Stimulated activated naive B cell treated with anti-CD40 and anti-IgM and Interleukin-4, amounts not matched to agents 10 μg/mL and 1 μg/mL and 100 μg/mL, for 72 hours (primary cell): ENCODE results near the gene CYP11A1.

Source experiments
- ATAC-seq, 2 donors: fragments of 150-1000 bp; cut with Tn5 transposase; replicated peaks; 2 replicates each; pipeline ENCODE4 v1.10.0; 2021; ENCODE audit warnings: moderate library complexity in 1 of 2
- DNase-seq: peaks from one replicate; pipeline ENCODE4 v3.0.0; 2021
- H3K27ac Mint-ChIP-seq: one replicate; pipeline ENCODE4 v1.8.0; 2022; ENCODE audit warnings: mild to moderate bottlenecking, mixed read lengths
- H3K27me3 Mint-ChIP-seq, 2 donors: one replicate each; pipeline ENCODE4 v1.8.0; 2022; ENCODE audit warnings: mixed read lengths in 2 of 2
- H3K36me3 Mint-ChIP-seq, 2 donors: one replicate each; pipeline ENCODE4 v1.8.0; 2022; ENCODE audit warnings: mixed read lengths in 2 of 2, mild to moderate bottlenecking in 1 of 2
- H3K4me1 Mint-ChIP-seq, 2 donors: one replicate each; pipeline ENCODE4 v1.8.0; 2022; ENCODE audit warnings: mixed read lengths in 2 of 2, mild to moderate bottlenecking in 1 of 2
- H3K4me3 Mint-ChIP-seq, 2 donors: one replicate each; pipeline ENCODE4 v1.8.0; 2022; ENCODE audit warnings: mild to moderate bottlenecking in 2 of 2, mixed read lengths in 2 of 2, moderate library complexity in 1 of 2
- H3K9me3 Mint-ChIP-seq, 2 donors: one replicate each; pipeline ENCODE4 v1.8.0; 2022; ENCODE audit warnings: mixed read lengths in 2 of 2, mild to moderate bottlenecking in 1 of 2

The CYP11A1 gene

DNA sequence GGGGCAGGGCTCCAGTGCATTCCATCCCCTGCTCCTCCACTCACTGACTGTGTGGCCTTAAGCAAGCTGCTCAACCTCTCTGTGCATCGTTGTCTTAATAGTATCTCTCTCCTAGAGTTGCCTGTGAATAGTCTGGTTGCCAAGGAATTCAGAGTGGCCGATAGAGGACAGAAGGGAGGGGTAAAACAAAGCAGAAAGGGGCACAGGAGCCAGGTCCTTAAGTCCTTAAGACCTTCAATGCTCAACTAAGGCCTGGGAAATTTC is 13.7 kb upstream of the CYP11A1 start:
- no peak for ATAC-seq
- Mint-ChIP-seq H3K36me3 (peaks cover 1 to 5% of the 10 kb centered on the region in 2 donors), H3K9me3 (no peaks in the 10 kb centered on the region), H3K4me3 (no peak overlapping the region), H3K4me1 (peaks cover 76 to 99% of the 10 kb centered on the region in 2 donors), H3K27ac (peak overlapping the region; percentile 91), H3K27me3 (no peaks in the 10 kb centered on the region)
- no peak for DNase-seq

- ATAC-seq (no peak), DNase-seq (no peak)
- Mint-ChIP-seq H3K4me1 (peaks cover 72 to 98% of the 10 kb centered on the region in 2 donors), H3K36me3 (peaks cover 0 to 5% of the 10 kb centered on the region in 2 donors), H3K27me3 (no peaks in the 10 kb centered on the region), H3K9me3 (no peaks in the 10 kb centered on the region), H3K4me3 (peak overlapping the region; percentile 55 to 58), H3K27ac (peak overlapping the region; percentile 91)
Measured at GRCh38 chr15:74380361-74381189, 13.1 kb upstream of the CYP11A1 start.

DNA sequence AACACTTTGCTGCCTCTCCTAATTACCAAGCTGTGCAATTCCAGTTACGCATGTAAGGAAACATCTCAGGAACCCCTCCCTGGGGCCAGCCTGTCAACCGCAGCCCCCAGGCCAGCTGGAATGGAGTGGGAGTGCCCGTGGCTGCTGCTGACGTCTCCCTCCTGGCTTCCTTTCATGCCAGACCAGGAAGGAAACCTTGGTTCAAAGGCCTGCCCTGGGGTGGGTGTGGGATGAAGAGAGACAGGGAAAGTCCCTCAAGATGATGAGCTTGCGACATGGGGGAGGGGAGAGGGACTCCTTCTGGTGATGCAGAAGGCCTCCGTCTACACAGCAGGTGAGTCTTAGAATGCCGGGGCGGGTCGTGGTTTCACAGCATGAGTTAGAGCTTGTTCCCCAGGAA is 11.4 kb upstream of the CYP11A1 start:
- ATAC-seq: peak; percentile 4 to 15
- no peaks in the 10 kb centered on the region for H3K27me3 Mint-ChIP-seq
- H3K4me3 Mint-ChIP-seq: peak overlapping the region; percentile 5 to 15
- peaks cover 61 to 98% of the 10 kb centered on the region in 2 donors for H3K4me1 Mint-ChIP-seq
- H3K36me3 Mint-ChIP-seq: peaks cover 0 to 5% of the 10 kb centered on the region in 2 donors
- H3K27ac Mint-ChIP-seq: peak overlapping the region; percentile 86
- no peaks in the 10 kb centered on the region for H3K9me3 Mint-ChIP-seq
- no peak for DNase-seq

DNA sequence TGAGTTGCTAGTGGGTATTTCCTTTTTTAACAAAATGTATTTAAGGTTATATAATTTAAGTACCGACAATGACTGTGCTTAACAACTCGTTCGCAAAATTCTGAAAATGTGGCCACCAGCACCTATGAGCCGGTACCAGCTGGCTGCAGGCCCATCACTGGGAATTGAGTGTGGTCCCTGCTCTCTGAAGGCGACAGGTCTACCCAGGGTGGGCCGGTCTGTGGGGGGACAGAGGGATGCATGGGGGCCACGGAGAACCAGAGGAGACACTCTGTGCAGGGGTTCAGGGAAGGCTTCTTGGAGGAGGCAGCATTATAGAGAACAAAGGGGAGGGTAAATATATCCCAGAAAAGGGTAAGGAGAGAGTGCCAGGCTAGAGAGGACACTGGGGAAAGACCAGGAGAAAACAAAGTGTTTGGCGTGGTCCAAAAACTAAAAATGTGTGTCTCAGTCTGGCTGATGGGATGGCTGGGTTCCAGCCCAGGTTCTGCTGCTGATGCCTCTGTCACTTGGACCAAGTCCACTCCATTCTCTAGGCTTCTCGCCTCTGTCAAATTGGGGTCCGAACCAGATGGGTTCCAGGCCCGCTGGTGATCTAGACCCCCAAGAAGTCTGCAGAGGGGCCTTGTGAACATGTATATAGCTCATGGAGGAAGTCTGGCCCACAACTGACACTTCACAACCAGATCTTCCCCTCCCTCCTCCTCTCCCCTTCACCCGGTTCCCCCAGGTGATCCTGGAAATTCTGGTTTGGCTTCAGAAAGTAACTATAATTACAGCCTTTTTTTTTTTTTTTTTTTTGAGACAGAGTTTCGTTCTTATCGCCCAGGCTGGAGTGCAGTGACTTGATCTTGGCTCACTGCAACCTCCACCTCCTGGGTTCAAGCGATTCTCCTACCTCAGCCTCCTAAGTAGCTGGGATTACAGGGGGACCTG is 10.7 kb upstream of the CYP11A1 start:
- H3K4me3 Mint-ChIP-seq: peak overlapping the region in 1 of 2 donors; percentile 5
- no peak for DNase-seq
- H3K9me3 Mint-ChIP-seq: no peaks in the 10 kb centered on the region
- ATAC-seq: no peak
- H3K4me1 Mint-ChIP-seq: peaks cover 58 to 98% of the 10 kb centered on the region in 2 donors
- peak overlapping the region; percentile 86 for H3K27ac Mint-ChIP-seq
- peaks cover 0 to 5% of the 10 kb centered on the region in 2 donors for H3K36me3 Mint-ChIP-seq
- peaks cover 0 to 2% of the 10 kb centered on the region in 2 donors for H3K27me3 Mint-ChIP-seq

GRCh38 chr15:74376825-74377581 is 9.6 kb upstream of the CYP11A1 start:
- H3K27ac Mint-ChIP-seq: peak overlapping the region; percentile 82
- DNase-seq: no peak
- H3K27me3 Mint-ChIP-seq: peaks cover 3 to 4% of the 10 kb centered on the region in 2 donors
- H3K9me3 Mint-ChIP-seq: no peaks in the 10 kb centered on the region
- peaks cover 0 to 5% of the 10 kb centered on the region in 2 donors for H3K36me3 Mint-ChIP-seq
- H3K4me1 Mint-ChIP-seq: peaks cover 49 to 89% of the 10 kb centered on the region in 2 donors
- H3K4me3 Mint-ChIP-seq: no peak overlapping the region
- ATAC-seq: no peak

- Mint-ChIP-seq H3K9me3 (no peaks in the 10 kb centered on the region), H3K4me1 (peaks cover 41 to 82% of the 10 kb centered on the region in 2 donors), H3K27ac (no peak overlapping the region), H3K4me3 (peak overlapping the region in 1 of 2 donors; percentile 1), H3K27me3 (peaks cover 6 to 7% of the 10 kb centered on the region in 2 donors), H3K36me3 (peaks cover 0 to 5% of the 10 kb centered on the region in 2 donors)
- DNase-seq (no peak), ATAC-seq (no peak)
Measured at GRCh38 chr15:74376226-74376625, 8.8 kb upstream of the CYP11A1 start.

- Mint-ChIP-seq H3K27me3 (peaks cover 11 to 13% of the 10 kb centered on the region in 2 donors), H3K4me1 (peaks cover 32 to 72% of the 10 kb centered on the region in 2 donors), H3K9me3 (no peaks in the 10 kb centered on the region), H3K36me3 (no peaks in the 10 kb centered on the region), H3K27ac (peak overlapping the region; percentile 89), H3K4me3 (peak overlapping the region in 1 of 2 donors; percentile 89)
- ATAC-seq: peak; percentile 54 to 55
- peak; percentile 82 for DNase-seq
Measured at GRCh38 chr15:74375303-74375693, 7.9 kb upstream of the CYP11A1 start.

DNA sequence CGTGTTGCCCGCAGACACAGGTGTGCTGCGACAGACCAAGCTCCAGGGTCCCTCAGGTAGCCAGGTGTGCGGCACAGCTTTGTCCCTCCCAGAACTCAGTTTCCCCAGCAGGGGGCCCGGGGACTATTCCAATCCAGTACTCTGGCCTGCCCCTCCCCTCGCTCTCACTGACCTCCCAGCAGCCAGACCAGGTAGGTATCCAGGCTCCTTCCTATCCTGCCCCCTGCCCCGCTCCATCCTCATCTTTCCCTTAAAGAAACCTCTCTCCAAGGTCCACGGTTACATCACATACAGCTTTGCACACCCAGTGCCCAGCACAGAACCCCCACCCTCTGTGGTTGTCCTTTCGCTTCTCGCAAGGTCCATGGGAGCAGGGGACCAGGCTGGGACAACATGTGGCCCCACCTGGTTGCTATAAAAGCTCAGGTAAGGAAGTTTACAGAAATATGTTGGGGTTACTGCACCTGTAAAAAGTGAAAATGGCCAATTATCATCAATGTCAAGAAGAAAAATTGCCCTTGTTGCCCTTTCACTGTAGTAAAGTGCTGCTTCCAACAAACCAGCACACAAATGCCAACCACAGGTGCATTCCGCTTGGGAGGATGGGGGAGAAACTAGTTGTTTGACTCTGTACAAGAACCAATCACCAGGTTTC is 7.3 kb upstream of the CYP11A1 start:
- no peak for DNase-seq
- Mint-ChIP-seq H3K4me1 (peaks cover 32 to 68% of the 10 kb centered on the region in 2 donors), H3K27me3 (peaks cover 14 to 17% of the 10 kb centered on the region in 2 donors), H3K36me3 (no peaks in the 10 kb centered on the region), H3K9me3 (no peaks in the 10 kb centered on the region), H3K27ac (peak overlapping the region; percentile 89), H3K4me3 (peak overlapping the region; percentile 89 to 91)
- ATAC-seq: peak in 1 of 2 donors; percentile 0

DNA sequence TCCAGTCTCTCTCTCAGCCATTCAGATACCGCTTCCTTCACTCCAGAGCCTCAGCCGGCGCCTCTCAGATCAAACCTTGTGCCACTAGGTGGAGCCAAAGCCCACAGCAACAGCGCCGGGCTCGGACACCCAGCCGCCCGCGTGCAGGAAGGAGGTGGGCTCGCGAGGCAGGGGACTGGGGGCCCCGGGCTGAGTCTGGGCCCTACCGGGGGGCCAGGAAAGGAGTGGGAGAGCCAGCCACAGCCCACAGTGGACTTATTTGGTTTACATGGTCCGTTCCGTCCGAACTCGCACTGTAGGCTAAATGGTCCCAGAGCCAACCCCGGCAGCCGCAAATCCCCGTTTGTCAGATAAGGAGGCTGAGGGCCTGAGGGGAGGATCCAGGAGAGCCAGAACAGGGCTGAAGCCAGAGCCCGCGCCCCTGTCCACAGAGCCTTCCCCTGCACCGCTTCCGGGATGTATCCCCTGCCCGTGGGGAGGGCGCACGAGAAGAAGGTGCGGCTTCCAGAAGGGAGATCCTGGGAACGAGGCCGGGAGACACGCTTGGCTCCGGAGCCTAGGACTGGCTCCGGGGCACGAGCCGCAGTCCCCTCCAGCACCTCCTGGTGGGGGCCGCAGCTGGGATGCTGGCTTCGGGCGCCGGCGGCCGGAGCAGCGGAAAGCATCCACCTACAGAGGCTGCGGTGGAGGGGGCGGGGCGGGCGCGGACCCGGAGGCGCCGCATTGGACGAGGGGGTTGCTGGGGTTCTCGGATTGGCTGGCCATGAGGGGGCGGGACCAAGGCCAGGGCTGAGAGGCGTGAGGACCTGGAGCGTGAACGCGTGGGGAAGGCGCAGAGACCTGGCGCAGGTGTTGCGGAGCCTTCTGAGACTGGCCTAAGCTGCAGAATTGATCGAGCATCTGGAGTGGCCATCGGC is 6.5 kb upstream of the CYP11A1 start:
- peaks cover 19 to 24% of the 10 kb centered on the region in 2 donors for H3K27me3 Mint-ChIP-seq
- no peaks in the 10 kb centered on the region for H3K36me3 Mint-ChIP-seq
- peak overlapping the region; percentile 78 for H3K27ac Mint-ChIP-seq
- no peaks in the 10 kb centered on the region for H3K9me3 Mint-ChIP-seq
- DNase-seq (peak; percentile 86), ATAC-seq (peak; percentile 86 to 90)
- H3K4me3 Mint-ChIP-seq: peak overlapping the region; percentile 89 to 91
- H3K4me1 Mint-ChIP-seq: peaks cover 28 to 60% of the 10 kb centered on the region in 2 donors

GRCh38 chr15:74373056-74373650 is 5.7 kb upstream of the CYP11A1 start:
- no peaks in the 10 kb centered on the region for H3K36me3 Mint-ChIP-seq
- ATAC-seq: no peak

GRCh38 chr15:74370471-74370870 is 3.0 kb upstream of the CYP11A1 start:
- no peak for ATAC-seq
- H3K27ac Mint-ChIP-seq: no peak overlapping the region
- H3K4me1 Mint-ChIP-seq: peaks cover 8 to 28% of the 10 kb centered on the region in 2 donors
- no peaks in the 10 kb centered on the region for H3K9me3 Mint-ChIP-seq
- H3K36me3 Mint-ChIP-seq: no peaks in the 10 kb centered on the region
- no peak for DNase-seq
- H3K27me3 Mint-ChIP-seq: peaks cover 35 to 59% of the 10 kb centered on the region in 2 donors
- no peak overlapping the region for H3K4me3 Mint-ChIP-seq

More at GRCh38 chr15:74373056-74373650, 5.7 kb upstream of the CYP11A1 start:
- Mint-ChIP-seq H3K27ac (no peak overlapping the region), H3K4me1 (peaks cover 24 to 52% of the 10 kb centered on the region in 2 donors), H3K27me3 (peaks cover 25 to 32% of the 10 kb centered on the region in 2 donors), H3K9me3 (no peaks in the 10 kb centered on the region), H3K4me3 (peak overlapping the region; percentile 89 to 91)
- DNase-seq: no peak

- no peaks in the 10 kb centered on the region for H3K9me3 Mint-ChIP-seq
- ATAC-seq (no peak), DNase-seq (no peak)
- no peak overlapping the region for H3K4me3 Mint-ChIP-seq
- H3K36me3 Mint-ChIP-seq: no peaks in the 10 kb centered on the region
- peaks cover 10 to 25% of the 10 kb centered on the region in 2 donors for H3K4me1 Mint-ChIP-seq
- H3K27me3 Mint-ChIP-seq: peaks cover 42 to 66% of the 10 kb centered on the region in 2 donors
- H3K27ac Mint-ChIP-seq: no peak overlapping the region
Measured at GRCh38 chr15:74369756-74370155, 2.3 kb upstream of the CYP11A1 start.
